ENCODE data around the gene RAD51D.

- peak; percentile 17 for TF ChIP-seq REST (IDR thresholded peaks at IDR 0.05; ENCODE audit: borderline replicate concordance)
- TF ChIP-seq EP300 (conservative IDR thresholded peaks at IDR 0.05; ENCODE audit: poor library complexity, severe bottlenecking) = peak; percentile 59
- peak; percentile 99 for TF ChIP-seq CTCF (IDR thresholded peaks at IDR 0.05; ENCODE audit: poor library complexity, severe bottlenecking)
- peak; percentile 17 for TF ChIP-seq TAF1 (IDR thresholded peaks at IDR 0.05; ENCODE audit: low read depth)
- peak; percentile 15 for TF ChIP-seq POLR2AphosphoS5 (IDR thresholded peaks at IDR 0.05)
- TF ChIP-seq EZH2 (IDR thresholded peaks at IDR 0.05; ENCODE audit: borderline replicate concordance, insufficient read depth, low read length, poor library complexity, severe bottlenecking) = no peak
- peak; percentile 95 for TF ChIP-seq RAD21 (conservative IDR thresholded peaks at IDR 0.05)
These were observed at the start of gene RAD51D for GRCh38 chr17:35119370-35120165.

Data from neural cell (in vitro differentiated cells).